B cell (primary cell): ENCODE measurements around the gene MTMR4. TPM values are rescaled to one million over a fixed set of nuclear protein-coding genes. Genes with fewer than 3 reads are reported as not detected.

ENCODE experiments used
- ATAC-seq: fragments of 200-7000 bp; cut with Tn5 transposase; one replicate; pipeline ENCODE4 v1.10.0; 2021; ENCODE audit warnings: low read depth, mild to moderate bottlenecking, moderate number of reproducible peaks, moderate library complexity
- CTCF ChIA-PET: fragments of 350-600 bp; sonication (Branson Sonifier 250); formaldehyde crosslinking; loops from one replicate; lab custom pipeline; 2021; ENCODE audit warnings: antibody characterized with exemption, inconsistent platforms; lab: Charles Lee
- POLR2A ChIA-PET: fragments of 350-600 bp; sonication (Branson Sonifier 250); formaldehyde crosslinking; loops from one replicate; lab custom pipeline; 2021; ENCODE audit warnings: antibody characterized with exemption; lab: Charles Lee
- DNase-seq: peaks from one replicate; pipeline ENCODE4 v3.0.0; 2013
- H2AFZ ChIP-seq: 2 replicates; pipeline ENCODE4 v1.6.1; 2012; ENCODE audit warnings: mild to moderate bottlenecking, low read depth, low read length; ENCODE audit not compliant: insufficient read depth, poor library complexity, severe bottlenecking
- H3K27ac ChIP-seq, 2 donors: 1 replicate in 1 of 2; 2 replicates in 1 of 2; pipeline ENCODE4 v1.5.1; 2012 to 2013; ENCODE audit warnings: low read length in 2 of 2, mild to moderate bottlenecking in 2 of 2, moderate library complexity in 1 of 2
- H3K27me3 ChIP-seq, 4 experiments: fragments of 200-600 bp in 1 of 4; sonication (generic) in 1 of 4; replicated peaks in 1 of 4; 1 replicate in 2 of 4; 2 replicates in 2 of 4; pipeline versions ENCODE4 v1.6.1 to v1.7.0; 2013 to 2016; ENCODE audit warnings: low read length in 3 of 4, mild to moderate bottlenecking in 2 of 4, mixed read lengths in 1 of 4, moderate library complexity in 1 of 4; ENCODE audit not compliant: insufficient read depth in 4 of 4, control insufficient read depth in 3 of 4; ENCODE audit errors: control extremely low read depth in 1 of 4
- H3K36me3 ChIP-seq, 2 experiments: replicated peaks in 1 of 2; 1 replicate in 1 of 2; 2 replicates in 1 of 2; pipeline versions ENCODE4 v1.6.1 to v1.7.1; 2013; ENCODE audit warnings: low read length in 1 of 2; ENCODE audit not compliant: insufficient read depth in 2 of 2, control insufficient read depth in 1 of 2; ENCODE audit errors: control extremely low read depth in 1 of 2, extremely low read depth in 1 of 2
- H3K4me1 ChIP-seq, 2 donors: fragments of 200-600 bp in 1 of 2; sonication (generic) in 1 of 2; 1 replicate in 1 of 2; 2 replicates in 1 of 2; pipeline versions ENCODE4 v1.5.1 to v1.6.1; 2013 to 2017; ENCODE audit warnings: low read length in 2 of 2; ENCODE audit not compliant: control insufficient read depth in 2 of 2, insufficient read depth in 2 of 2
- H3K4me2 ChIP-seq: replicated peaks from 2 replicates; pipeline ENCODE3; 2012; ENCODE audit warnings: mild to moderate bottlenecking, low read depth, low read length; ENCODE audit not compliant: poor library complexity, severe bottlenecking
- H3K4me3 ChIP-seq, 5 experiments: fragments of 200-600 bp in 1 of 5; sonication (generic) in 1 of 5; 1 replicate in 3 of 5; 2 replicates in 2 of 5; pipeline versions ENCODE4 v1.5.1 to v1.7.0; 2011 to 2016; ENCODE audit warnings: low read length in 4 of 5, mild to moderate bottlenecking in 4 of 5, low read depth in 2 of 5, control low read depth in 1 of 5, moderate library complexity in 1 of 5; ENCODE audit not compliant: insufficient read depth in 1 of 5; ENCODE audit errors: control extremely low read depth in 1 of 5, extremely low read depth in 1 of 5
- H3K79me2 ChIP-seq: fragments of 200-600 bp; sonication (generic); one replicate; pipeline ENCODE4 v1.6.0; 2016; ENCODE audit warnings: low read length; ENCODE audit not compliant: control insufficient read depth, insufficient read depth
- H3K9ac ChIP-seq: fragments of 200-600 bp; sonication (generic); 2 replicates; pipeline ENCODE4 v1.6.1; 2017; ENCODE audit warnings: mild to moderate bottlenecking, low read length, moderate library complexity
- H3K9me3 ChIP-seq, 3 donors: one replicate each; pipeline versions ENCODE4 v1.6.1 to v1.7.1; 2013; ENCODE audit warnings: low read length in 2 of 3; ENCODE audit not compliant: control insufficient read depth in 2 of 3, insufficient read depth in 1 of 3; ENCODE audit errors: control extremely low read depth in 1 of 3
- H4K20me1 ChIP-seq: 2 replicates; pipeline ENCODE4 v1.6.0; 2012; ENCODE audit warnings: mild to moderate bottlenecking, low read length; ENCODE audit not compliant: insufficient read depth, control insufficient read depth, poor library complexity, severe bottlenecking
- H3K27ac Mint-ChIP-seq: one replicate; pipeline ENCODE4 v1.8.0; 2021; ENCODE audit warnings: mixed read lengths
- H3K27me3 Mint-ChIP-seq: one replicate; pipeline ENCODE4 v1.8.0; 2021; ENCODE audit warnings: mixed read lengths
- H3K4me1 Mint-ChIP-seq: one replicate; pipeline ENCODE4 v1.8.0; 2021; ENCODE audit warnings: mixed read lengths
- H3K4me3 Mint-ChIP-seq: one replicate; pipeline ENCODE4 v1.8.0; 2021; ENCODE audit warnings: mixed read lengths
- H3K9me3 Mint-ChIP-seq: one replicate; pipeline ENCODE4 v1.8.0; 2022; ENCODE audit warnings: mixed read lengths; ENCODE audit not compliant: insufficient read depth
- EZH2 ChIP-seq: IDR thresholded peaks from 2 replicates; pipeline ENCODE4 v1.6.1; 2012; ENCODE audit warnings: borderline replicate concordance, low read depth, mild to moderate bottlenecking, moderate library complexity, low read length; ENCODE audit not compliant: insufficient read depth, poor library complexity, severe bottlenecking
- WGBS: methylation state at CpG from one replicate; pipeline ENCODE4 v1.1.5; 2013; ENCODE audit warnings: missing lambda C conversion rate; ENCODE audit not compliant: insufficient coverage; 5-methylcytosine and 5-hydroxymethylcytosine counted together
- intact Hi-C: fragments of 100-400 bp; cut with micrococcal nuclease; formaldehyde crosslinking; loops from one replicate; pipeline ENCODE4 v1.10.0; 2022
- polyA plus RNA-seq: library from polyadenylated mRNA; depleted of rRNA; stranded (reverse); fragments of >200 nt; gene quantifications from 2 replicates; pipeline ENCODE4 v1.2.3, GENCODE V29; 2012
- total RNA-seq, 2 donors: library from RNA; stranded (reverse); fragments of 120-200 nt in 1 of 2; gene quantifications; 1 replicate in 1 of 2; 2 replicates in 1 of 2; pipeline versions ENCODE4 v1.2.3 to v1.2.4, GENCODE V29; 2013 to 2022
- TF ChIP-seq, protein P1 (sequence below): fragments of 200-600 bp; IDR thresholded peaks from one replicate; pipeline ENCODE4 v1.8.0; 2022; ENCODE audit warnings: antibody characterized with exemption, mild to moderate bottlenecking

MTMR4 gene
- total and polyA plus RNA-seq, 2 donors (not counting 1 experiment from before 2014, with no cell fraction given): 35.2 to 84.7 TPM

- Histone ChIP-seq H4K20me1 (peaks cover 10% of the 10 kb centered on the region), H3K4me3 (no peak overlapping the region), H3K27ac (no peak overlapping the region), H3K9ac (no peak overlapping the region), H2AFZ (no peak overlapping the region), H3K4me2 (no peak overlapping the region), H3K79me2 (peaks cover 12% of the 10 kb centered on the region), H3K36me3 (peaks cover 0 to 2% of the 10 kb centered on the region in 2 experiments), H3K27me3 (no peaks in the 10 kb centered on the region), H3K4me1 (peaks cover 16 to 31% of the 10 kb centered on the region in 2 donors), H3K9me3 (no peaks in the 10 kb centered on the region)
- POLR2A ChIA-PET: interaction anchor here (0.6 kb wide), 1 partner anchor 137 kb away, joined by 7 read pairs; no protein-coding TSS in a partner anchor
- peak overlapping the region; percentile 56 for H3K4me3 Mint-ChIP-seq
- H3K27ac Mint-ChIP-seq: peak overlapping the region; percentile 32
- ATAC-seq: no peak
- TF ChIP-seq, protein P1, sequence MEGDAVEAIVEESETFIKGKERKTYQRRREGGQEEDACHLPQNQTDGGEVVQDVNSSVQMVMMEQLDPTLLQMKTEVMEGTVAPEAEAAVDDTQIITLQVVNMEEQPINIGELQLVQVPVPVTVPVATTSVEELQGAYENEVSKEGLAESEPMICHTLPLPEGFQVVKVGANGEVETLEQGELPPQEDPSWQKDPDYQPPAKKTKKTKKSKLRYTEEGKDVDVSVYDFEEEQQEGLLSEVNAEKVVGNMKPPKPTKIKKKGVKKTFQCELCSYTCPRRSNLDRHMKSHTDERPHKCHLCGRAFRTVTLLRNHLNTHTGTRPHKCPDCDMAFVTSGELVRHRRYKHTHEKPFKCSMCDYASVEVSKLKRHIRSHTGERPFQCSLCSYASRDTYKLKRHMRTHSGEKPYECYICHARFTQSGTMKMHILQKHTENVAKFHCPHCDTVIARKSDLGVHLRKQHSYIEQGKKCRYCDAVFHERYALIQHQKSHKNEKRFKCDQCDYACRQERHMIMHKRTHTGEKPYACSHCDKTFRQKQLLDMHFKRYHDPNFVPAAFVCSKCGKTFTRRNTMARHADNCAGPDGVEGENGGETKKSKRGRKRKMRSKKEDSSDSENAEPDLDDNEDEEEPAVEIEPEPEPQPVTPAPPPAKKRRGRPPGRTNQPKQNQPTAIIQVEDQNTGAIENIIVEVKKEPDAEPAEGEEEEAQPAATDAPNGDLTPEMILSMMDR: peak; percentile 42
- TF ChIP-seq EZH2: no peak
- 70% methylated on average over 10 of the region's 15 CpGs for WGBS
- H3K27me3 Mint-ChIP-seq: no peaks in the 10 kb centered on the region
- H3K4me1 Mint-ChIP-seq: peaks cover 22% of the 10 kb centered on the region
- H3K9me3 Mint-ChIP-seq: no peaks in the 10 kb centered on the region
- intact Hi-C loops: no loop called here
- CTCF ChIA-PET: interaction anchor here (0.6 to 6.4 kb wide), 3 partner anchors 66 to 483 kb away, joined by 3 to 85 read pairs (median 51); no protein-coding TSS in a partner anchor
- DNase-seq: peak; percentile 40
These were observed 6.5 kb upstream of the MTMR4 start for GRCh38 chr17:58520843-58521430.
